Activated CD8-positive, alpha-beta T cell treated with anti-CD3 and anti-CD28 coated beads for 36 hours (primary cell): Measurements from ENCODE around the gene RASSF6. TPM values are rescaled to one million over a fixed set of nuclear protein-coding genes. Genes with fewer than 3 reads are reported as not detected.

Experiments
- ATAC-seq: fragments of 200-7000 bp; cut with Tn5 transposase; one replicate; pipeline ENCODE4 v1.10.0; 2021; ENCODE audit warnings: mild to moderate bottlenecking, moderate library complexity
- CTCF ChIA-PET: fragments of 350-600 bp; sonication (Branson Sonifier 250); formaldehyde crosslinking; loops from one replicate; lab custom pipeline; 2021; ENCODE audit warnings: antibody characterized with exemption; lab: Charles Lee
- POLR2A ChIA-PET: fragments of 350-600 bp; sonication (Branson Sonifier 250); formaldehyde crosslinking; loops from one replicate; lab custom pipeline; 2021; ENCODE audit warnings: antibody characterized with exemption; lab: Charles Lee
- DNase-seq: peaks from one replicate; pipeline ENCODE4 v3.0.0-alpha.2; 2020
- H3K27ac Mint-ChIP-seq: one replicate; pipeline ENCODE4 v1.8.0; 2021; ENCODE audit warnings: mild to moderate bottlenecking, mixed read lengths
- H3K27me3 Mint-ChIP-seq: one replicate; pipeline ENCODE4 v1.8.0; 2021; ENCODE audit warnings: mixed read lengths
- H3K36me3 Mint-ChIP-seq: one replicate; pipeline ENCODE4 v1.8.0; 2021; ENCODE audit warnings: low read depth, mixed read lengths
- H3K4me1 Mint-ChIP-seq: one replicate; pipeline ENCODE4 v1.8.0; 2021; ENCODE audit warnings: low read depth, mixed read lengths
- H3K4me3 Mint-ChIP-seq: one replicate; pipeline ENCODE4 v1.8.0; 2021; ENCODE audit warnings: mild to moderate bottlenecking, moderate library complexity, mixed read lengths
- H3K9me3 Mint-ChIP-seq: one replicate; pipeline ENCODE4 v1.8.0; 2021; ENCODE audit warnings: mixed read lengths
- intact Hi-C: fragments of 100-400 bp; cut with micrococcal nuclease; formaldehyde crosslinking; loops from one replicate; pipeline ENCODE4 v1.10.0; 2022
- total RNA-seq, 2 experiments: library from RNA; stranded (reverse); gene quantifications; one replicate each; pipeline ENCODE4 v1.2.3, GENCODE V29; 2021
- TF ChIP-seq, protein P1 (sequence below): fragments of 200-600 bp; IDR thresholded peaks from one replicate; pipeline ENCODE4 v1.8.0; 2022; ENCODE audit warnings: antibody characterized with exemption, mild to moderate bottlenecking

The RASSF6 gene
- total RNA-seq, 2 experiments from 2014 or later = not detected

- no peaks in the 10 kb centered on the region for H3K4me1 Mint-ChIP-seq
- H3K36me3 Mint-ChIP-seq = no peaks in the 10 kb centered on the region
- H3K9me3 Mint-ChIP-seq = no peaks in the 10 kb centered on the region
- TF ChIP-seq, protein P1, sequence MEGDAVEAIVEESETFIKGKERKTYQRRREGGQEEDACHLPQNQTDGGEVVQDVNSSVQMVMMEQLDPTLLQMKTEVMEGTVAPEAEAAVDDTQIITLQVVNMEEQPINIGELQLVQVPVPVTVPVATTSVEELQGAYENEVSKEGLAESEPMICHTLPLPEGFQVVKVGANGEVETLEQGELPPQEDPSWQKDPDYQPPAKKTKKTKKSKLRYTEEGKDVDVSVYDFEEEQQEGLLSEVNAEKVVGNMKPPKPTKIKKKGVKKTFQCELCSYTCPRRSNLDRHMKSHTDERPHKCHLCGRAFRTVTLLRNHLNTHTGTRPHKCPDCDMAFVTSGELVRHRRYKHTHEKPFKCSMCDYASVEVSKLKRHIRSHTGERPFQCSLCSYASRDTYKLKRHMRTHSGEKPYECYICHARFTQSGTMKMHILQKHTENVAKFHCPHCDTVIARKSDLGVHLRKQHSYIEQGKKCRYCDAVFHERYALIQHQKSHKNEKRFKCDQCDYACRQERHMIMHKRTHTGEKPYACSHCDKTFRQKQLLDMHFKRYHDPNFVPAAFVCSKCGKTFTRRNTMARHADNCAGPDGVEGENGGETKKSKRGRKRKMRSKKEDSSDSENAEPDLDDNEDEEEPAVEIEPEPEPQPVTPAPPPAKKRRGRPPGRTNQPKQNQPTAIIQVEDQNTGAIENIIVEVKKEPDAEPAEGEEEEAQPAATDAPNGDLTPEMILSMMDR = no peak
- H3K27me3 Mint-ChIP-seq = no peaks in the 10 kb centered on the region
- DNase-seq (no peak), ATAC-seq (no peak)
- no peak overlapping the region for H3K27ac Mint-ChIP-seq
- ChIA-PET POLR2A (no interaction called here), CTCF (interaction anchor here (1.1 kb wide), 1 partner anchor 420 kb away, joined by 3 read pairs; no protein-coding TSS in a partner anchor)
- intact Hi-C loops = no loop called here
- H3K4me3 Mint-ChIP-seq = no peak overlapping the region
Measured at GRCh38 chr4:73596001-73596400, 24.2 kb downstream of the RASSF6 start.

- no peaks in the 10 kb centered on the region for H3K9me3 Mint-ChIP-seq
- ATAC-seq (no peak), DNase-seq (peak; percentile 8)
- intact Hi-C loops = no loop called here
- H3K27me3 Mint-ChIP-seq = peaks cover 1% of the 10 kb centered on the region
- no peak overlapping the region for H3K27ac Mint-ChIP-seq
- ChIA-PET CTCF (interaction anchor here (1.2 to 2.4 kb wide), 4 partner anchors 19 to 541 kb away, joined by 6 to 14 read pairs (median 6); no protein-coding TSS in a partner anchor), POLR2A (no interaction called here)
- no peaks in the 10 kb centered on the region for H3K4me1 Mint-ChIP-seq
- H3K4me3 Mint-ChIP-seq = no peak overlapping the region
- TF ChIP-seq, protein P1 = peak; percentile 48
- no peaks in the 10 kb centered on the region for H3K36me3 Mint-ChIP-seq
Measured at GRCh38 chr4:73593631-73594241, 26.5 kb downstream of the RASSF6 start.

DNA sequence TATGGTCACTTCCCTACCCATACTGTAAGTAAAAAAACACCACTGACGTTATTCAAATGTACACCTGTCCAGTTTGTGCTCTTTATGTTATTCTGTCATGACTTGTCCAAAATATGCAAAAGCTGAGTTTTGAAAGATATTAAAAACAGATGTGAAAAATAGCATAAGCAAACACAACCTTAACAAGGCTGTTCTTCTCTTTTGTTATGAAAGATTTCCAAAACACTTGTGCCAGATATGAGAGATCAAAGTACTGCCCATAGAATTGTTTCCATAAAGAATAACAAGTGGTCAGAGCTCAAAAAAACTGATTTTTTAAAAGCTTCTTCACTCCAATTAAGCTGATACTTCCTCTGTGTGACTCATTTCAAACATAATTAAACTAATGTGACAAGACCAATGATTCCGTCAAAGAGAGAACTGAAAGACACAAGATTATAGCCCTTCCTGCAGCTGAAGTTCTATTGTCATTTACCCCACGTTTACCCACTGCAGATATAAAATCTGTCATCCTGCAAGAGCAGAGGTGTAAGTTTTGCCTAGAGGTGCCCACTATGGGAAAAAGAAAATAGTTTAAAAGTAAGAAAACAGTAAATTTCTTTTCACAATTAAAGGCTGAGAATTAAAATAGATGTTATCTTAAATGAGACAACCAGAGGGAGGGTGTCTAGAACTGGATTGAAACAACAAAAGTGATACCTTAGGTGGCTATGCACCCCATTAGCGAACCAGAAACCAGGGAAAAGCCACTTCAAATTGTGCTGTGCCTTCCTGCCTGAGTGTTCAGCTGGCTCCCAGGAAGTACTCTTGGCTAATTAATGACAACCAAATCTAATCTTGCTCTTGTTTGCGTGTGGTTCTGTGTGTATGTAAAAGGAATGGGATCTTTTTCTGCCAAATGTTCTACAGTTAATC is 30.1 kb downstream of the RASSF6 start:
- Mint-ChIP-seq H3K27ac (no peak overlapping the region), H3K36me3 (no peaks in the 10 kb centered on the region), H3K4me1 (no peaks in the 10 kb centered on the region), H3K27me3 (peaks cover 1% of the 10 kb centered on the region), H3K4me3 (no peak overlapping the region), H3K9me3 (no peaks in the 10 kb centered on the region)
- intact Hi-C loops = no loop called here
- CTCF ChIA-PET = interaction anchor here (1.1 kb wide), 1 partner anchor 55 kb away, joined by 3 read pairs; no protein-coding TSS in a partner anchor
- POLR2A ChIA-PET = interaction anchor here (0.7 kb wide), 1 partner anchor 1116 kb away, joined by 3 read pairs; no protein-coding TSS in a partner anchor
- DNase-seq = no peak
- no peak for ATAC-seq
- TF ChIP-seq, protein P1 = no peak

DNA sequence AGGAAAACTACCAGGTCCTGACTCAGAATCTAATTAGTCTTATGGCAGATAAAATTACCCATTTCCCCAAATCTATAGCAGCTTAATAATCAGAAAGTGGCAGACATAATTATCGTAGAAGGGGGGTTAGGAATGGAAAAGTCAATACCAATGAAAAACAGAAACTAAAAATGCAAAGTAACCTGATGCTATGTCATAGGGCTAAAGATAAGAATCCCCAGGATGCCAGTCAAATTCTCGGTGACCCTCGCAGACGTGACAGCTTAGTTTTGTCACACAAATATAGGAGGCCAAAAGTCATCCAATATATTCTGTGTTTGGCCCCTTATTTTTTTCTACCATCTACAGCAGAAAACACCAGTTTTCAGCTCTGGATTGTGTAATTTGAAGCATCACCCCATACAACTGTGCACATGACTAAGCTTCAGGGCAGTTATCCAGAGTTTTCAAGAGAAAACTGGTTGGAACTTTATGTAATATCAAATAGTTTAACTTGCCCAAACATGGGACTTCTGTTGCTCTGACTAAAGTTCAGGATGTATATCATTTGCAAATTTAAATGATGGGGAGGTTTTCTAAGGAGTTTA is 30.9 kb downstream of the RASSF6 start:
- H3K4me1 Mint-ChIP-seq = no peaks in the 10 kb centered on the region
- DNase-seq = no peak
- TF ChIP-seq, protein P1 = no peak
- peaks cover 1% of the 10 kb centered on the region for H3K27me3 Mint-ChIP-seq
- no peaks in the 10 kb centered on the region for H3K36me3 Mint-ChIP-seq
- ChIA-PET CTCF (interaction anchor here (0.7 kb wide), 1 partner anchor 96 kb away, joined by 3 read pairs; no protein-coding TSS in a partner anchor), POLR2A (no interaction called here)
- ATAC-seq = no peak
- H3K27ac Mint-ChIP-seq = no peak overlapping the region
- H3K9me3 Mint-ChIP-seq = no peaks in the 10 kb centered on the region
- intact Hi-C loops = no loop called here
- H3K4me3 Mint-ChIP-seq = no peak overlapping the region
